Skin epidermis (tissue), 12 donors: ENCODE data around the gene IQCF6.
"Not testable (repeated sequence)": the region's sequence is repeated elsewhere in the genome, so short reads cannot be mapped to it uniquely, and the experiment has no call there.

Experiments used
- H3K27ac ChIP-seq, 21 experiments: fragments of 200-600 bp; sonication (generic) in 11 of 21; one replicate each; pipeline ENCODE4 v1.5.0; 2020; ENCODE audit warnings: mild to moderate bottlenecking in 3 of 21, inconsistent platforms in 2 of 21, moderate library complexity in 2 of 21
- H3K4me3 ChIP-seq, 7 experiments: fragments of 200-600 bp; sonication (generic) in 2 of 7; one replicate each; pipeline ENCODE4 v1.5.0; 2020; ENCODE audit warnings: inconsistent platforms in 2 of 7, mild to moderate bottlenecking in 2 of 7, moderate library complexity in 1 of 7

The IQCF6 gene

DNA sequence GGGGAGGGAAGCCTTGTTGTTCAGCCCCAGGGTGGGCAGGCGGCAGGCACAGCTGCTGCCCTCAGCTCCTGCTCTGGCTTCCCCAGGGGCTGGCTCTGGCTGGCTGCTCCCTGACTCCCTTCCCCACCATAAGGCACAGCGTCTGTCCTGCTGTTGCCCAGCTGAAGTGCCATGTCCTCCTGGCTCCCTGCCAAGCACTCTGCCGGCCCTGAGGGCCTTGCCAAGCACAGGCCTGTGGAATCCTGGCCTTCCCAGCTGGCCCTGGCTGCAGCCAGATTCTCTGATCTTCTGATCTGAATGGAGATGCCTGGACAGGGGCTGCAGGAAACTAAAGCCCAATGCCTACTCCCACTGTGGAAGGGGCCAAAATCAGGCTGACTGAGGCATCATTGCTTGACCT lies 1.1 kb downstream of the IQCF6 start:
- Histone ChIP-seq H3K27ac (no peak overlapping the region), H3K4me3 (no peak overlapping the region)

DNA sequence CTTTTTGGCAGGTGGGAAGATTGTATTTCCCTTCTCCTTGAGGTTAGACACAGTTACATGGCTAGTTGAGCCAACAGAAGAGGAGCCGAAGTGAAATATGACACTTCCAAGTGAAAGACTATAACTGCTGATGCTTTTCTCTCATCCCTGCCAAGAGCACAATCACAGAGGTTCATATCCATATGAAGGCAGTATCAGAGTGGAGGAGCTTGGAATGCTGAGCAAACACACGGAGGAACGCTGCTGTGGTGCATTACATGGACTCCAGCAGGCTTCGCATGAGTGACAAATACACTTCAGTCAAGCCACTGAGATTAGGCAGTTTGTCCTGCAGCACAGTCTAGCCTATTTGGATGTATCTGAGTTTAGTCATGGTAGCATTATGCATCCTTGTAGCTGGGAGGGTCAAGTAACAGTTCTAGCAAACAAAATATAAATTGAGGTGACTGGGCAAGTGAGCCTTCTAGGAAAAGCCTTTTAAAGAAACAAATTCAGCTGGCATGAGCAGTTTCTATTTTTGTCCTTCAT lies 5.4 kb downstream of the IQCF6 start:
- no peak overlapping the region for H3K4me3 ChIP-seq
- no peak overlapping the region for H3K27ac ChIP-seq

DNA sequence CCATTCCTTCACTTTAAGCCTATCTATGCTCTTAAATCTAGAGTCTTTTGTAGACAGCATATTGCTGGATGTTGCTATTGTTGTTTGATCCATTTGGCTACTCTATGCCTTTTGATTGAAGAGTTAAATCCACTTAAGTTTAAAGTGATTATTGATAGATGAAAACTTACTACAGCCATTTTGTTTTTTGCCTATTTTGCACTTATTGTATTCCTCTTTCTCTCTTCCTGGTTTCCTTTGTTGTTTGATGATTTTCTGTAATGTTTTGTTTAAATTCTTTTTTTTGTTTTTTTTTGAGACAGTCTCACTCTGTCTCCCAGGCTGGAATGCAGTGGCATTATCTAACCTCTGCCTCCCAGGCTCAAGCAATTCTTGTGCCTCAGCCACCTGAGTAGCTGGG lies 19.8 kb downstream of the IQCF6 start:
- Histone ChIP-seq H3K4me3 (no peak overlapping the region), H3K27ac (no peak overlapping the region)

DNA sequence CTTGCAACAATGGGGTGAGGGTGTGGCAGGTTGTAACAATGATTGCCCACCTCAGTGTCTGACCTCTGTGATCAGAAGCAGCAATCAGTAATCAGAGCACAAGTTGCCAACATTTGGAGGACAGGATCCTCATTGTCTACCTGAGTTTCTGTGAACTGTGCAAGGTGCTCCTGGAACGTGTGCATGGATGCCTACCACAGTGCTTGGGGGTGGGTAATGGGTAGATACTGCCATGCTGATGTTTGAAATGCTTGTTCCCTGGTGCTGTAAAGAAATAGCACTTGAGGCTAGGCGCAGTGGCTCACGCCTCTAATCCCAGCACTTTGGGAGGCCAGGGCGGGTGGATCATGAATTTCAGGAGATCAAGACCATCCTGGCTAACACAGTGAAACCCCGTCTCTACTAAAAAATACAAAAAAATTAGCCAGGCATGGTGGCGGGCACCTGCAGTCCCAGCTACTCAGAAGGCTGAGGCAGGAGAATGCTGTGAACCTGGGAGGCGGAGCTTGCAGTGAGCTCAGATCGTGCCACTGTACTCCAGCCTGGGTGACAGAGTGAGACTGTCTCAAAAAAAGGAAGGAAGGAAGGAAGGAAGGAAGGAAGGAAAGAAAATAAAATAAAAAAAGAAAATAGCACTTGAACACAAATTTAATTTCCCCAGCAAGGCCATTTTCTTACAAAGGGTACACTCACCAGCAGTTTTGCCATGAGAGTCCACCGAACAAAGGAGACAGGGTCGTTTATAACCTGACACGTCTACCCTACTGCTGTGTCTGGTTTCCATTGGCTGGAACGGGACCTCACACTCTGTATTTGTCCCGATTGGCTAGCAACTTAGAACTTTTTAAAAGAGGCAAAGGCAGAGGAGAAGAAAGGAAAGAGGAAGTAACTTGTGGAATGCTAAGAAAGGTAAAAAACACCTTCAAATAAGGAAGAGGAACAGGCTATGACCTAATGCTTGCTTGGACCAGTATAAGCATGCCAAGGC lies 25.0 kb downstream of the IQCF6 start:
- not testable (repeated sequence) for H3K27ac ChIP-seq, H3K4me3 ChIP-seq

DNA sequence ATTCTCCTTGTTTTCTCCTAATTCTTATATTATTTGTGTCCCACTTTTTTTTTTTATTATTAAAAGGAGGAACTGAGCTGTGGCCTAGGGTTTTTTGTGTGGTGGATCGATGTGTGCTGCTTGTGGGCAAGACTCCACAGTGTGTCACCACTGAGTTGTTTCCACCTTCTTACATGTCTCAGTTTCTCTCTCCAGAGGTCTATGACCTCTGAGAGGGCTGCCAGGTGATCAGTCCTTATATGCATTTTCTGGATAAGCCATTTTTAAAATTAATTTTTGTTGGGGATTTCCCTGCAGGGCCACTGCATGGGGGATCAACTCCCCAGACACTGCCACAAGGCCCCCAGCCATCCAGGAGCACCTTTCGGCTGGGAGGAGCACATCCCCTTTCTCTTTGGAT lies 27.8 kb downstream of the IQCF6 start:
- H3K27ac ChIP-seq: no peak overlapping the region

DNA sequence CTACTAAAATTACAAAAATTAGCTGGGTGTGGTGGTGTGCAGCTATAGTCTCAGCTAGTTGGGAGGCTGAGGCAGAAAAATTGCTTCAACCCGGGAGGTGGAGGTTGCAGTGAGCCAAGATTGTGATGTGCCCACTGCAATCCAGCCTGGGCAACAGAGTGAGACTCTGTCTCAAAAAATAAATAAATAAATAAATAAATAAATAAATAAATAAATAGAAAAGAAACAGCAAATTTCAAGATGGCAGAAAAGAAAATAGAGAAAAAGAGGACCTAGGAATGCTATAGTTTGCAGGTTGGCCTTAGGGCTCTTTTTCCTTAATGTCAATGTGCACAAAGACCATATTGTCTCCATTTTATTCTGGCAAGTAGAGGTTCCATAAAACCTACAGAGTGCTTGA lies 28.2 kb downstream of the IQCF6 start:
- no peak overlapping the region for H3K4me3 ChIP-seq

More for the DNA sequence above, 27.8 kb downstream of the IQCF6 start:
- no peak overlapping the region for H3K4me3 ChIP-seq

DNA sequence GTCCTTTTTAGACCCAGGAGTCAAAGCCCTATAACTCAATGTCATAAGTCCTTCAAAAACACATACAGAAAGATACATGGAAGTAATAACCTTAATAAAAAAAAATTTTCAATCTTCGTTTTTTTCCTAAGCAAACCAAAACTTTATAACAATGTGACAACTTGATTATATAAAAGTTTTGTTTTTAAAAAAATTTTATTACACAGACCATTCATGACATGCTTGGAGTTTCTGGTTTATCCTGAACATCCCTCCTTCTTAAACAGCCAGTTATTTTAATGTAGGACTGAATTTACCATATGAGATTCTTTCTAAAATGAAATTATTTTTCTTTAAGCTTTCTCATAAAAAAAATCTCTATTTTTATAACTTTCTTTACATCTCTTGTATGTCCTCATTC lies 30.7 kb downstream of the IQCF6 start:
- Histone ChIP-seq H3K4me3 (no peak overlapping the region), H3K27ac (no peak overlapping the region)

More for the DNA sequence above, 28.2 kb downstream of the IQCF6 start:
- no peak overlapping the region for H3K27ac ChIP-seq

DNA sequence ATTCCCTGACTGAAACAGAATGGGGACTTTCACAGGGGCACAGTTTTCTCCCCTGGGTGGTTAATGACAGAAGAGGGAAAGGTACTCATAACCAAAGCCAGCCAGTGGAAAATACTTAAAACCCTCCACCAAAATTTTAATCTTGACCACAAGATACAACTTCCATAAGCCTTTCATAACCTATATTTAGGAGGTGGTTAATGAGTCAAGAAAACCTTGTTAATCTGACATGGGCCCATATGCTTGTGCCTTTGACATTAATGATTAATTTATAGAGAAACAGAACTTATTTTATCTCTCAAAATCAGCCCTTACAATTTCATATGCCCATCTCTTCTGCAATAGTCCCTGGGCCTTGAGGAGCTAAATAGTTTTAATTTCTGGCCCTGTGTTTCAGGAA lies 31.2 kb downstream of the IQCF6 start:
- Histone ChIP-seq H3K4me3 (no peak overlapping the region), H3K27ac (no peak overlapping the region)

DNA sequence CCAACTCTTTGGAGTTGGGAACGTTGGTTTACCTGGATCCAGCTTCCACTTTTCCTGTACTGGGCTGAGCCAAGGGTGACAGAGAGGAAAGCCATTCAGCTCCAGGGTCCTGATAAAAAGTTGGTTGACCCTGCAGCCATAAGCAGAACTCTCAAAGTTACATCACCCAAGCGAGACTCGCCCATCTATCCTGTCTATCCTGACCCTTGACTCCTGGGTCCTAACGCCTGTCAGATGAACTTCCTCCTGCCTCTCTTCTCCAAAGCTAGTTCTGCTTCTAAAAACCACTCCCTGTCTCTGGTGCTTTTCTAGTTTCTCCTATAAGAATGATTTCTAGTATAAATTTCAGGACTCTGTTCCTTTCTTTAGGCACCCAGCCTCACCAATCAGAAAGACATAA lies 36.1 kb downstream of the IQCF6 start:
- H3K4me3 ChIP-seq, H3K27ac ChIP-seq: not testable (repeated sequence)

DNA sequence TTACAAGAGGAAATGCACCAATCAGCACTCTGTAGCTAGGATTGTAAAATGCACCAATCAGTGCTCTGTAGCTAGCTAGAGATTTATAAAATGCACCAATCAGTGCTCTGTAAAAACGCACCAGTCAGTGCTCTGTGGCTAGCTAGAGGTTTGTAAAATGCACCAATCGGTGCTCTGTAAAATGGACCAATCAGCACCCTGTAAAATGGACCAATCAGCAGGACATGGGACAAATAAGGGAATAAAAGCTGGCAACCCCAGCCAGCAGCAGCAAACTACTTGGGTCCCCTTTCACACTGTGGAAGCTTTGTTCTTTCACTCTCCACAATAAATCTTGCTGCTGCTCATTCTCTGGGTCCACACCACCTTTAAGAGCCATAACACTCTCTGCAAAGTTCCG lies 36.7 kb downstream of the IQCF6 start:
- not testable (repeated sequence) for H3K27ac ChIP-seq, H3K4me3 ChIP-seq

DNA sequence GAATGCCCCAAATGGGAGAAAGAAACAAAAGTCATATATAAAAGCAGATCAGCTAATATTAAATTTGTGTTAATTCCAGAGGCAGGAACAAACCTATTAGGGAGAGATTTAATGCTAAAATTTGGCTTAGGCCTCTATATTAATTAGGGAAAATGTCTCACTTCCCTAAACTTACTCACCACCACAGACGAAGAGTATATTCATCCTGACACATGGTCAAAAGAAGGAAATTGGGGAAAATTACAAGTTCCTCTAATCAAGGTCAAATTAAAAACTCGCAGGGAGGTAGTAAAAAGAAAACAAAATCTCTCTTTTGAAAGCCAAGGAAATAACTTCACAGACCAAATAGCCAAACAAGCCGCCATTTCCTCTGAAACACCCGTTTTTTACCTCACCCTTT lies 39.9 kb downstream of the IQCF6 start:
- Histone ChIP-seq H3K4me3 (no peak overlapping the region), H3K27ac (no peak overlapping the region)

DNA sequence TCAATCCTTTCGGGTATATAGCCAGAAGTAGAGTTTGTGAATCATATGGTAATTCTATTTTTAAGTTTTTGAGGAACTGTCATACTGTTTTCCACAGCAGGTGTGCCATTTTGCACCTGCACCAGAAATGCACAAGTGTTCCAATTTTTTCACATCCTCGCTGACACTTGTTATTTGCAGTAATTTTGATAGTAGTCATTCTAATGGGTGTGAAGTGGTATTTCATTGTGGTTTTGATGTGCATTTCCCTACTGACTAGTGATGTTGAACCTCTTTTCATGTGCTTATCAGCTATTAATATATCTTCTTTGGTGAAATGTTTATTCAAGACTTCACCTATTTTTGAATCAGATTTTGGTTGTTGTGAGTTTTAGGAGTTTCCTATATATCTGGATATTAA lies 43.1 kb downstream of the IQCF6 start:
- H3K27ac ChIP-seq: no peak overlapping the region
- H3K4me3 ChIP-seq: no peak overlapping the region

DNA sequence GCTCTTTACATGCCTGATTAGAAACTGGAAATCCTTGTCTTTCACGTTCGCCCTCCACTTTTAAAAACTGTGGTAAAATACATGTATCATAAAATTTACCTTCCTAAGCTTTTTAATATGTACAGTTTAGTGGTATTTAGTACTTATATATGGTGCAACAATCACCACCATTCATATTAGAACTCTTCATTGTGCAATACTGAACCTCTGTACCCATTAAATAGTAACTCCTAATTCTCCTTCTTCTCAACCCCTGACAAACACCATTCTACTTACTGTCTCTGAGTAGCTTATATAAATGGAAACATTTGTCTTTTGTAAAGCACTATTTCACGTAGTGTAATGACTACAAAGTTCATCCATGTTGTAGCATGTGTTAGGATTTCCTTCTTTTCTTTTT lies 44.0 kb downstream of the IQCF6 start:
- Histone ChIP-seq H3K4me3 (no peak overlapping the region), H3K27ac (no peak overlapping the region)

DNA sequence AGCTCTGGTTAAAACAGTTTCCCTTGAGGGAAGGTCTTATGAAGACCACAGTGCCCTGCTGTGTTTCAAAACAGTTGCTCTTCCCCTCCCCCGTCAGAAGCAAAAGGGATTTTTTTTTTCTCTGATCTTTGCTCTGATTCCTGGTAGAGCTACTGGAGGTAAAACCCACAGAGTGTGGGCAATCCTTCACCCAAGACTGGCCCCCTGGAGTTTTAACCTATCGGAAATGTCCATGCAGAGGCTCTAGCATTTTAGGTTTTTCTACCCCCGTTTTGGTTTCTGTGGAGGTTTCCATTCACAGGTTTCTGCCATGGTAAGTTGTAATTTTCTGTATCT lies 44.5 kb downstream of the IQCF6 start:
- Histone ChIP-seq H3K4me3 (no peak overlapping the region), H3K27ac (no peak overlapping the region)

DNA sequence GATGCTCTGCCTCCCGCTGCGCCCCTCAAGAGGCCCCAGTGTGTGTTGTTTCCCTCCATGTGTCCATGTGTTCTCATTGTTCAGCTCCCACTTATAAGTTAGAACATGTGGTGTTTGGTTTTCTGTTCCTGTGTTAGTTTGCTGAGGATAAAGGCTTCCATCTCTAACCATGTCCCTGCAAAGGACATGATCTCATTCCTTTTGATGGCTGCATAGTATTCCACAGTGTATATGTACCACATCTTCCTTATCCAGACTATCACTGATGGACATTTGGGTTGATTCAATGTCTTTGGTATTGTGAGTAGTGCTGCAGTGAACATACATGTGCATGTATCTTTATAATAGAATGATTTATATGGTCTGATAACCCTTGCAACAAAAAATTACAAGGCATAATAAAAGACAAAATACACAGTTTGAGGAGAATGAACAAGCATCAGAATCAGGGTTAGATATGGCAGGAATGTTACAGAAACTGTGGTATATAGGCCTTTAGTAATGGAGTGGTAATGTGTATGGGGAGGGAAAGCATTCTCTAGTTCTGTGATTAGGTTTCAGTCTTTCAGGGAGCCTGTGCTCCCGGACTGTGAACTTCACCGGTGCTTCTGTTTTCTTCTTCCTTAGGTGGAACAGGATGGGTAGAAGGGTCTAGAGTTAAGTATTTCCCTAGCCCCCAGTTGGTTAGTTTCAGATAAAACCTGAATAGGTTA lies 45.0 kb downstream of the IQCF6 start:
- Histone ChIP-seq H3K4me3 (no peak overlapping the region), H3K27ac (no peak overlapping the region)

DNA sequence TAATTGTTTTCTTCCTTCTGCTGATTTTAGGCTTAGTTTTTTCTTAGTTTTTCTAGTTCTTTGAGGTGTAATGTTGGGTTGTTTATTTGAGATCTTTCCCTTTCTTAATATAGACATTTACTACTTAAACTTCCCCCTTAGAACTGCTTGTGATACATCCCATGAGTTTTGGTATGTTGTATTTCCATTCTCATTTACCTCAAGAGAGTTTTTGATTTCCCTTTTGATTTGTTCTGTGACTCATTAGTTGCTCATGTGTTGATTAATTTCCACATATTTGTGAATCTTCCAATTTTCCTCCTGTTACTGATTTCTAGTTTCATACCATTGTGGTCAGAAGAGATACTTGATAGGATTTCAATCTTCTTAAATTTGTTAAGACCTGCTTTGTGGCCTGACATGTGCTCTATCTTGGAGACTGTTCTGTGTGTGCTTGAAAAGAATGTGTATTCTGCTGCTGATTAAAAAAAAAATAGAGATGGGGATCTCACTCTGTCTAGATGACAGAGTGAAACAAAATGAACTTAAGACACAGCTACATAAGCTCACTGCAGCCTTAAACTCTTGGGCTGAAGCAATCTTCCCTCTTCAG lies 49.9 kb downstream of the IQCF6 start:
- Histone ChIP-seq H3K27ac (no peak overlapping the region), H3K4me3 (no peak overlapping the region)
